GM18873 (cell line): Measurements from ENCODE around the gene RBM25.

ENCODE experiments used
- ATAC-seq: cut with Tn5 transposase; IDR thresholded peaks from one replicate; pipeline ENCODE4 v1.9.1; 2021; ENCODE audit warnings: mild to moderate bottlenecking, moderate library complexity, moderate number of reproducible peaks; ENCODE audit not compliant: unreplicated experiment, low FRiP score

Gene RBM25

DNA sequence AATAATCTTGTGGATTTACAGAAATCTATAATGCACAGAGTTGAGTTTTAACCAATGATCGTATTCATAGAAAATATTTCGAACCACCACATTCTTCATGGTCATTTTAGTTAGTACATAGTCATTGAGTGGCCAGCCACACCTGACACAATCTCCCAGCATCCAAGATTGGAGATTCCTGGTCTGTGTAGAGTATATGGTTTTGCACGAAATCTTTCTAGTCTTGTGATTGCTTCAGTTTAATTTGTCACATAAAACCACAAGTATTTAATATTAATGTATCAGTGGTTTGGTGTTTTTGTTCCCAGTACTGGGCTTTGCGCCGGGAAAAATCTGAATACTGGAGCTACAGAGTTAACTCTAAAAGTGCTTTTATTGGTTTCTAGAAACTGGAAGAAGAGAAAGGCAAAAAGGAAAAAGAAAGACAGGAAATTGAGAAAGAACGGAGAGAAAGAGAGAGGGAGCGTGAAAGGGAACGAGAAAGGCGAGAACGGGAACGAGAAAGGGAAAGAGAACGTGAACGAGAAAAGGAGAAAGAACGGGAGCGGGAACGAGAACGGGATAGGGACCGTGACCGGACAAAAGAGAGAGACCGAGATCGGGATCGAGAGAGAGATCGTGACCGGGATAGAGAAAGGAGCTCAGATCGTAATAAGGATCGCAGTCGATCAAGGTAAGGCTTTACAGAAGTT lies 44.6 kb downstream of the RBM25 start:
- ATAC-seq = no peak

DNA sequence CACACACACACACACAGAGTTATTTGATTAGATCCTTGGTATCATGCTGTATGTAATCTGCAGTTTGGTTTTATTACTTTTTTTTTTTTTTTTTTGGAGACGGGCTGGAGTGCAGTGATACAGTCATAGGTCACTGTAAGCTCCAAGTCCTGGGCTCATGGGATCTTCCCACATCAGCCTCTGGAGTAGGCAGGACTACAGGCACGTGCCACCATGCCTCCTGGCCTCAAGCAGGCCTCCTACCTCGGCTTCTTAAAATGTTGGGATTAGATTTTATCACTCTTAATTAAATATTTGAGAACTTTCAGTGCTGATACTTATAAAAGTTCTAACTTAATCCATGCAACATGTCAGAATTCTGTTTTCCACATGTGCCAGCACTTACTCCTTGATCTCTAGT lies 46.7 kb downstream of the RBM25 start:
- ATAC-seq = no peak

DNA sequence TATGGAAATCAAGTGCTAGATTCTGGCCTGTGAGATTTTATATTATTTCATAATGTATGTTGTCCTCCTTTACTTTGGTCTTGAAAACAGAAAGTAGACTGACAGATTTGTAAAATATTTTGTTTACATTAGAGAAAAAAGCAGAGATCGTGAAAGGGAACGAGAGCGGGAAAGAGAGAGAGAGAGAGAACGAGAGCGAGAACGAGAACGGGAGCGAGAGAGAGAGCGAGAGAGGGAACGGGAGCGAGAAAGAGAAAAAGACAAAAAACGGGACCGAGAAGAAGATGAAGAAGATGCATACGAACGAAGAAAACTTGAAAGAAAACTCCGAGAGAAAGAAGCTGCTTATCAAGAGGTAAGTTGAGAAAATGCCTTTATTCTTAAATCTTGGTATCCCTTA lies 47.4 kb downstream of the RBM25 start:
- no peak for ATAC-seq

DNA sequence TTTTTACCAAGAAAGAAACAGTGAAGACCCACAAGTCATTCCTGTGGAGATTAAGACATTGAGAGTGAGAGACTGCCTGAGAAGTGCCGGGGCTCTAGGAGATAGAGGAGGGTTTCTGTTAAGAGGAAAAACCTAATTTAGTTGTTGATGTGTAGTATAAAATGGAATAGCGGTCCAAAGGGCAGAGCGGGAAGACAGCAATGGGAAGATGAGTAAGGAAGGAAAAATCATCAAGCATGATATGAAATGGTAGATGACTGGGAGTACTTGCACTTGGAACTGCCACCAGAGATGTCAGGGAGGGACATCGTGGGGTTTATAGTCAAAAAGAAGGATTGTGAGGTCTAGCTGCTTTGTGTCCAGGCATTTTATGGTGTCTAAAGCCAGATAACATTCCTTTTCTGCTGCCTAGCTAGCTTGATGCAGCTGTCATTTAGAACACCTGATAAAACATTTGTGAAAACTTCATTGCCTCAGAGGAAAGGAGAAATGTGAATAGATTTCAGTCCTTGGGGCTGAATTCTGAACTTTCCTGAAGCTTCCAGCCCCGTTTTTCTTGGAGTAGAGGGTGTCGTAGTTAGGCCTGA lies 57.8 kb downstream of the RBM25 start:
- no peak for ATAC-seq

DNA sequence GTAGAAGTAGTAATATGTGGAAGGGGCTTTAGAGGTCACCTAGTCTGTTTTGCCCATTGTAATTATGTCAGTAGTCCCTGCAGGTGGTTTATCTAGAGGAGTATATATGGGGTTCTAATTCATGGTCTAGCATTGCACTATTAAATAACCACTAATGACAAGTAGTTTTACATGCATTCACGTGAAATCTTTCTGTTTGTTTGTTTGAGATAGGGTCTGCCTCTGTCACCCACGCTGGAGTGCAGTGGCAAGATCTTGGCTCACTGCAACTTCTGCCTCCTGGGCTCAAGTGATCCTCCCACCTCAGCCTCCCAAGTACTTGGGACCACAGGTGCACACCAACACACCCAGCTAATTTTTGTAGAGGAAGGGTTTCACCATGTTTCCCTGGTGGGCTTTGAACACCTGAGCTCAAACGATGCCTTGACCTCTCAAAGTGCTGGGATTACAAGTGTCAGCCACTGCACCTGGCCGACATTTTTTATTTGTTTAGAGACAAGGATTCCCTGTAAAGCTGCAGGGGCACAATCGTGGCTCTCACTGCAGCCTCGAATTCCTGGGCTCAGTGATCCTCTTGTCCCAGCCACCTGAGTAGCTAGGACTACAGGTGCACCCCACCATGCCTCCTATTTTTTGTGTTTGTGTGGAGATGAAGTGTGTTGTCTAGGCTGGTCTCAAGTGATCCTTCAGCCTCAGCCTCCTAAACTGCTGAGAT lies 66.0 kb downstream of the RBM25 start:
- ATAC-seq = no peak

GRCh38 chr14:73125169-73125588 lies 66.8 kb downstream of the RBM25 start:
- no peak for ATAC-seq

- no peak for ATAC-seq
Measured at GRCh38 chr14:73125746-73126145, 67.4 kb downstream of the RBM25 start.

DNA sequence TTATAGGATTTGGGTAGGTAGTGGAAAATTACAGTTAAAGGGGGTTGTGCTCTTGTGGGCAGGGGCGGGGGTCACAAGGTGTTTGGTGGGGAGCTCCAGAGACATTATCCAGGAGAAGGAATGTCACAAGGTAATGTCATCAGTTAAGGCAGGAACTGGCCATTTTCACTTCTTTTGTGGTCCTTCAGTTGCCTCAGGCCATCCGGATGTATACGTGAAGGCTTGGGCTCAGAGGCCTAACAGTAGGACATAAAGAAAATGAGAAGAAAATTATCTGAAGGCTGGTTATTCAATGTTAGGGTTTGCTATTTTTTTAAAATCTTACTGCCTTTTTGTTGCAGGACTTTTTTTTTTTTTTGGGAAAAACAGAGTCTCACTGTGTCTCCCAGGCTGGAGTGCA lies 75.5 kb downstream of the RBM25 start:
- ATAC-seq = no peak

- no peak for ATAC-seq
Measured at GRCh38 chr14:73136085-73136386, 77.7 kb downstream of the RBM25 start.

GRCh38 chr14:73136387-73137225 lies 78.3 kb downstream of the RBM25 start, which contains the start of gene PSEN1:
TSS of gene PSEN1 (plus strand) at chr14:73136507. CDS start at chr14:73148020, 11,513 bp downstream.
- peak; percentile 76 for ATAC-seq

DNA sequence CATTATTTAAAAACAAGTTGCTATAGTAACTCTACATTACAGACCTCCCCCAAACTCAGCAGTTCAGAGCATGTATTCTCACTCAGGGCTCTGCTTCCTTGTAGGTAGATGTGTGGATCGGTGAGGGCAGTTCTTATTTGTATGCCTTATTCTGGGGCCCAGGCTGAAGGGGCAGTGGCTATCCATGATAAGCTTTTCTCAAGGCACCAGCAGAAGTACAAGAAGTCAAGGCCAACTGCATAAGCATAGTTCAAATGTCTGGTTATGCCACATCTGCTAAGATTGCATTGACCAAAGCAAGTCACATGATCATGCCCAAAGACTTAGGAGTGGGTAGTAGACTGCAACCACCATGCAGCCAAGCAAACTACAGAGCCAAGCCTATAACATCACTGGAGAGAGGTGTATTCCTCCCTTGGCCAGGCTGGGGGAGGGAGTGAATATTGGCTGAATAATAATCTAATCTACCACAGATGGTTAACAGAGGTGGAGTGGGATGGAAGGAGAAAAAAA lies 82.5 kb downstream of the RBM25 start:
- no peak for ATAC-seq

GRCh38 chr14:73142216-73142615 lies 83.9 kb downstream of the RBM25 start:
- no peak for ATAC-seq

- no peak for ATAC-seq
Measured at GRCh38 chr14:73143003-73143402, 84.7 kb downstream of the RBM25 start.

DNA sequence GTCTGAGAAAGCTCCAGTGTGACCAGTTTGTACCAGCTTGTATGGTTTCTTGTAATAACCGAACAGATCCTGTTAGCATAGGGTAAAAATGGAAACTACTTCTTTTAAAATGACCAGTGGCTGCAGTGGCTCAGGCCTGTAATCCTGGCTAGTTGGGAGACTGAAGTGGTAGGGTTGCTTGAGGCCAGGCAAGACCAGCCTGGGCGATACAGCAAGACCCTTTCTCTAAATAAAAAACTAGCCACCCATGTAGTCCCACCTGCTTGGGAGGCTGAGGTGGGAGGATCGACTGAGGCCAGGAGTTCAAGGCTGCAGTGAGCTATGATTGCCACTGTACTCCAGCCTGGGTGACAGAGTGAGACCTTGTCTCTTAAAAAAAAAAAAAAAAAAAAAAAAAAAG lies 85.3 kb downstream of the RBM25 start:
- ATAC-seq = no peak

DNA sequence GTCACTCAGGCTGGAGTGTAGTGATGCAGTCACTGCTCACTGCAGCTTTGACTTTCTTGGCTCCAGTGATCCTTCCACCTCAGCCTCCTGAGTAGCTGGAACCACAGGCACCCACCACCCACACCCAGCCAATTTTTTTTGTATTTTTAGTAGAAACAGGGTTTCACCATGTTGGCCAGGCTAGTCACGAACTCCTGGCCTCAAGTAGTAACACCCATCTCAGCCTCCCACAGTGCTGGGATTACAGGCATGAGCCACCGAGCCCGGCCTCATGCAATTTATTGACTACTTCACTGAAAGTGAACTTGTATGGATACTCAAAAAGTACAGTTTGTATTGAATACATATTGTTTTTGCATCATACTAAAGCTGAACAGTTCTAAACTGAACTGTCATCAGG lies 87.0 kb downstream of the RBM25 start:
- ATAC-seq = no peak

DNA sequence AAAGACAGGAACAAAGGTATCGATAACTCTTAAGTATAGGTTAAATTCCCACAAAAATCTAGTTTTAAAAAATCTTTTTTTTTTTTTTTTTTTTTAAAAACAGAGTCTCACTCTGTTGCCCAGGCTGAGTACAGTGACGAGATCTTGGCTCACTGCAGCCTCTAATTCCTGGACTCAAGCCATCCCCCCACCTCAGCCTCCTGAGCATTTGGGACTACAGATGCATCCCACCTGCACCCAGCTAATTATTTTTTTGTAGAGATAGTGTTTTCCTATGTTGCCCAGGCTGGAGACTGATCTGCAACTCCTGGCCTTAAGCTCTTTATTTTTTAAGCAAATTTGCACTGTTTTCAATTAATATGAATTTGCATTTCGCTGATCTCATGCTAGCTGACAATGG lies 87.8 kb downstream of the RBM25 start:
- no peak for ATAC-seq

- ATAC-seq = no peak
Measured at GRCh38 chr14:73149753-73150152, 91.4 kb downstream of the RBM25 start.

GRCh38 chr14:73153272-73153671 lies 94.9 kb downstream of the RBM25 start:
- no peak for ATAC-seq

- ATAC-seq = no peak
Measured at GRCh38 chr14:73162251-73162650, 103.9 kb downstream of the RBM25 start.

GRCh38 chr14:73166399-73166798 lies 108.1 kb downstream of the RBM25 start:
- no peak for ATAC-seq

- ATAC-seq = no peak
Measured at GRCh38 chr14:73167727-73168126, 109.4 kb downstream of the RBM25 start.
